ENCODE results near the gene HNRNPA0. TPM values are rescaled to one million over a fixed set of nuclear protein-coding genes. Genes with fewer than 3 reads are reported as not detected.

HNRNPA0 gene
- total RNA-seq, 1 donor from 2014 or later = 28.6 TPM

DNA sequence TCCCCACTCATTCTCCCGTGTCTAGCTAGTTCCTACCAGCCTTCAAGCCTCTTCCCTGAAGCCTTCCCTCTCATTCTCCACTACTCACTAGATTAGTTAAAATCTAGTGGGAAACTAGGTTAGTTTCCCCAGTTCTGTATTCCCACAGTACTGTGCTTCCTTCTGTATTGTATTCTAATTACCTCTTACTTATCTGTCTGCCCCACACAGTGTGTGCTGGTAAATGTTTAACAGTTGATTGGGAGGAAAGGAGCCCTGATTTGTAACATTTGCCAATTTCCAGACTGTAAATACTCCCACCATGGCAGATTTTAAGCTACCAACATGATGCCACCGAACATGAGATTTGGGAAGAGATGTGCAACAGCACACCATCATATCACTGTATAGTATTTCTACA, 26.5 kb downstream of the HNRNPA0 start:
- DNase-seq (ENCODE audit: low spot score) = no peak

DNA sequence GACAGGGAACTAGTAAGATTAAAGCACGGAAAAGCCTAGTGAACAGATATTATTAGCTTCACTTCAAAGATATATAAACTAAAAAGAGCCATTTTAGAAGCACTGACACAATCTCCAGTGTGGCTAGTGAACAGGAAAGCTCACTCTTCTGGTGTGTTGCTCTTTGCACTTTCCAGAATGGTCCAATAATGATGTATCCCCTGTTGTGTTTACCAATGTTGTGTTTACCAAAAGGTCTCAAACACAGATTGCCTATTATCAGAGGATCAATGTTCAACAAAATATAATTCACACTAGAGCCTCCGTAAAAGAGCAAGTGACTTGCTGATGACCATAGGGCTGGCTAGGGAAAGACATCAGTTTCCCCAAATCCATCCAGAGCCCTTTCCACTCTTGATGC, 29.9 kb downstream of the HNRNPA0 start:
- DNase-seq (ENCODE audit: low spot score) = no peak

GRCh38 chr5:137718611-137719010, 35.6 kb downstream of the HNRNPA0 start:
- DNase-seq (ENCODE audit: low spot score) = no peak

- no peak for DNase-seq (ENCODE audit: low spot score)
Measured at GRCh38 chr5:137716337-137716736, 37.8 kb downstream of the HNRNPA0 start.

DNA sequence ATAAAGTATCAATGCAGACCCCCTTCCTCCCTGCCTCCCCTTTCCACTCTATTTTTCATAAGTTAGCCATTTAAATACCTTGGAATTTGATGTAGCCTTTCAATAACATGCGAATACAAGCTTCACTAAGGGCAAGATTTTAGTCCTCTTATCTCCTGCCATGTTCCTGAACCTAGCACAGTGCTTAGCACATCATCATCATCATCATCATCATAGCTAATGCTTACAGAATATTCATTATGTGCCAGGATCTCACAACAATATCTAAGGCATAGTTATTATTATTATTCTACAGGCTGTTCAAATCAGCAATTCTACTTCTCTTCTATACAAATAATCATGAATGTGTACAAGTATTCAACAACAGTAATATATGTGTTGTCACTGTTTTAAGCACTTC, 38.7 kb downstream of the HNRNPA0 start:
- DNase-seq (ENCODE audit: low spot score) = no peak

DNA sequence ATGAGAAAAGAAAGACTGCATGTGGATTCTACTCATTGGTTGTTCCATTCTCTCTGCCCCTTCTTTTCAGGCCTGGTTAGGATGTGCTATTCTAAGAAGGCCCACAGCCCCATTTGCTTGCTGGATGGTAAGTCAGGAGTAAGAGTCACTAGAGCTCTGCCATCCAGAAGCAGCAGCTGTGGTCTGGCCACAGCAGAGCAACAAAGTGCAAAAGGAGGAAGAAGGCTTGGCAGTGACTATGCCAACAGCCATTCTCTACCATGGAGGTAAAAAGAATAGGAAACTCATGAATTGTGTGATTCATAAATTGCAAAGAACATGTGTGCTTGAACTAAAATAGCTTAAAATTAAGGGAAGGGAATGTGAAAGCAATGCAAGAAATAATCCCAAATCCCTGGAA, 39.2 kb downstream of the HNRNPA0 start:
- no peak for DNase-seq (ENCODE audit: low spot score)

DNA sequence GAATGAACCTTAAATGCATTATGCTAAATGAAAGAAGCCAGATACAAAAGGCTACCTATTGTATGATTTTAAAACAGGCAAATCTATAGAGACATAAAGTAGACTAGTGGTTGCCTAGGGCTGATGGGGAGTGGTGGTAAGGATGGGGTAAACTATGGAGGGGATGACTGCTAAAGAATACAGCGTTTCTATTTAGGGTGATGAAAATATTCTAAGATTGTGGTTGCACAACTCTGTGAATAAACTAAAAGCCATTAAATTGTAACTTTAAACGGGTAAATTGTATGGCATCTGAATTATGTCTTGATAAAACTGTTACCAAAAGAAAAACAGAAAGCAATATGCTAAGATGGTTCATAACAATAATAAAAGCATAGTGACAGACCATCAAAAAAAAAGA, 39.7 kb downstream of the HNRNPA0 start:
- DNase-seq (ENCODE audit: low spot score) = no peak

DNA sequence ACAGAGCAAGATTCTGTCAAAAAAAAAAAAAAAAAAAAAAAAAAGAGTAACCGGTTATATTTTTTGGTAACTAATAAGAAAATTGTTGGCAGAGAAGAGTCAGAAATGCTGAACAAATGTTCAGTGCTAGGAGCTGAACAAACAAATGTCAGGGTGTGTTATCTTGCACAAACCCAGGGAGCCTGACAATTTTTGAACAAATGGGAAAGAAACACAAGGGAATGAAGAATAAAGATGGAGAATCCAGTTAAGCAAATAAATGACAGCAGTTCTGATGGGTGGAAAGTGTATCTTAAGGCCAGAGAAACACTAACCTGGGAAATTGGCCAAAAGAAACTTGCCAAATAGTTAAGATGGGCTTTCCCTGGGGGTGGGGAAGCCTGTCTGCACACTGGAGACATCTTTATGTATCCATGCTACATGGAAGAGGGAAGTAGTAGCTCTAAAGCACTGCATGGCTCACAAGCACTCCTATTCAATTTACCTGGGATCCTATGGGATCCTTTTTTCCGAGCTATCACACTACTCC, 42.0 kb downstream of the HNRNPA0 start:
- DNase-seq (ENCODE audit: low spot score) = no peak

- DNase-seq (ENCODE audit: low spot score) = no peak
Measured at GRCh38 chr5:137710086-137710485, 44.1 kb downstream of the HNRNPA0 start.

DNA sequence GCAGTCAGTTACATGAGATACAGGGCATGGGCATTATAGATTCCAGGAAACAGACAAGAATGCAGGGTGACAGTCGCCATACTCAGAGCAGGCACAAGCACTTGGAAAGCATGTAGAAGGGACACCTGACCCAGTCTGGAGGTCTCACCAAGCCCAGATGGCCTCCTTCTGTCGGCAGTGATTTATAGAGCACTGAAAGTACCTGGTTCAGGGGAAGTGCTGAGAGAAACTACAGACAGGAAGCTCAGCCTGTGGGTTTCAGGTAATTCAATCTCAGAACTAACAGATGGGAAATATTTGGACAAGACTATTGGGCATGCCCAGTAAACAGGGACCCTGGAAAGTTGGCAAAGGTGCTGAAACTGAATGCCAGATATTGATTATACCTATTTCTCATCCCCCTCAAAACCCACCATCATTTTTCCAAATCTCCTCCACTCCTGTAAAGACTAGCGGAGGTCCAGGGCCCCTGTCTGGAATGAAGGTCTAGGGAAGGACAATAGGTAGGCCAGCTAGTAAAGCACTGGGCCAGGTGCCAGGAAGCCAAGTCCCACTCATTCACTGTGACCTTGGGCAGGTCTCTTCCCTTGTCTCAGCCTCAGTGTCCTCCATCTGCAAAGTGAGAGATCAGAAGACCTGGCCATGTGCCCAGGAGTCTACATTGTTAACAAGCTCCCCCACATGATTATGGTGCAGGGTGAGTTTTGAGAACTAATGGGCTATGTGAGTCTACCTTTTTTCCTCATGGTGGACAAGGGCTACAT, 45.2 kb downstream of the HNRNPA0 start:
- no peak for DNase-seq (ENCODE audit: low spot score)

DNA sequence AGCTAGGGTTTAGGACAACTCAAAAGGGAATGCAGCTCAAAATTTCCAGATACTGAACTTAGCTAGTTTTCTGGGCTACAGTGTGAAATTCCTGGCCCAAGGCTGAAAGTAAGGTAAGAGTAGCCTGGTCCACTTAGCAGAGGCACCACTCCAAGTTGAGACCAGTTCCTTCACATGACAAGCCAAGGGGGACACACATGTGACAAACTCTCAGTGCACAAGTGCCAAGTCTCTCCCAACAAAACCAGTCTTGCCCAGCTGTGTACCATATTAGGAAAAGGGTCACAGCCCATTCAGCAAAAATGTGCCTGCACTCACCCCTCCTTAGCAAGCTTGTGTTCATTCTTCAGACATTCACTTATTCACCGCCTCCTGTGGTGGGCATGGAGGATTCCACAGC, 46.1 kb downstream of the HNRNPA0 start:
- DNase-seq (ENCODE audit: low spot score) = no peak

DNA sequence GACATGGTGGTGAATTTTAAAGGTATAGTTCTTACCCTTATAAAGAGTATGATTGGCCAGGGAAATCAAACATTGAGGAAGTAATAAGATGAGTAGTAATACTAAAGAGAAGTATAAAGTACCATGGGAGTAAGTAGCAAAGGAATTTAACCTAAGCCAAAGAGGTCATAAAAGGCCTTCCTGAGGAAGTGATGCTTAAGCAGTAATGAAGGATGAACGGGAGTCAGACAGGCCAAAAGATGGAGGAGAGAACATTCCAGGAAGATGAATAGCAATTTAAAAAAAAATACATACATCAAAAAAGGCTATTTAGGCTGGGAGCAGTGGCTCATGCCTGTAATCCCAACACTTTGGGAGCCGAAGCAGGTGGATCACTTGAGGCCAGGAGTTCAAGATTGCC, 47.3 kb downstream of the HNRNPA0 start:
- no peak for DNase-seq (ENCODE audit: low spot score)

DNA sequence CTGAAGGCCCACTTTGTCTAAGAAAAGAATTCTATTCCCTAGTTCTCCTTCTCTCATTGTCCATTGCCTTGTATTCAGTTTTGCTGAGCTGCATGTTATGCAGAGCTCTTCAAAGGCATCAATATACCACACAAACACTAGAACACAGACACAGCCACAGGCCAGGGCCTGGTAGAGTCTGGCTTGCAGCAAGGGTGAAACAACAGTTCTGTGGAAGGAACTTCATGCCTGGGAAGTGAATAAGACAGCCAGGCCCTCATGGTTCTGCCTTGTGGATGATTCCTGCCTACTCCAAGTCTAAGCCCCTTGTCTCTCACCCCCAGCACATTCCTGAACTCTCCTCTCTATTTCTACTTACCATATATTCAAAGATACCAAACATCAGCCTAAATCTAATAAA, 49.1 kb downstream of the HNRNPA0 start:
- DNase-seq (ENCODE audit: low spot score) = no peak

- DNase-seq (ENCODE audit: low spot score) = no peak
Measured at GRCh38 chr5:137703565-137703964, 50.6 kb downstream of the HNRNPA0 start.

DNA sequence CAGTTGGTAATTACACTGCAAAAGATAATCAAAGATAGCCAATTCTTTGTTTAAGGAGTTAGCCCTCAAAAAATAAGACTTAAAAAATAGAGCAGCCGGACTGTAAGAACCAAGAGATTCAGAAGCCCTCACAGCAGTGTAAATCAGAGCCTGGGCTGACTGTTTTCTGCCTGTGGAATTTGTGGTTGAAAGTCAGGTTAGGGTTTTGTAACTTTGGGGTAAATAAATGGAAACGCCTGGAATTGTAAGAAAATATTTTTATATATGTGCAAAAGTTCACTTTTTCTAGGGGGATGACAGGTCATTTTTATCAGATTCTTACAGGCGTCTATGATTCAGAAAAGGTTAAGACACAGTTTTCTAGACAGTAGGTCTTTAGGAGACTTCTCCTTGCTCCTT, 53.9 kb downstream of the HNRNPA0 start:
- DNase-seq (ENCODE audit: low spot score) = no peak

DNA sequence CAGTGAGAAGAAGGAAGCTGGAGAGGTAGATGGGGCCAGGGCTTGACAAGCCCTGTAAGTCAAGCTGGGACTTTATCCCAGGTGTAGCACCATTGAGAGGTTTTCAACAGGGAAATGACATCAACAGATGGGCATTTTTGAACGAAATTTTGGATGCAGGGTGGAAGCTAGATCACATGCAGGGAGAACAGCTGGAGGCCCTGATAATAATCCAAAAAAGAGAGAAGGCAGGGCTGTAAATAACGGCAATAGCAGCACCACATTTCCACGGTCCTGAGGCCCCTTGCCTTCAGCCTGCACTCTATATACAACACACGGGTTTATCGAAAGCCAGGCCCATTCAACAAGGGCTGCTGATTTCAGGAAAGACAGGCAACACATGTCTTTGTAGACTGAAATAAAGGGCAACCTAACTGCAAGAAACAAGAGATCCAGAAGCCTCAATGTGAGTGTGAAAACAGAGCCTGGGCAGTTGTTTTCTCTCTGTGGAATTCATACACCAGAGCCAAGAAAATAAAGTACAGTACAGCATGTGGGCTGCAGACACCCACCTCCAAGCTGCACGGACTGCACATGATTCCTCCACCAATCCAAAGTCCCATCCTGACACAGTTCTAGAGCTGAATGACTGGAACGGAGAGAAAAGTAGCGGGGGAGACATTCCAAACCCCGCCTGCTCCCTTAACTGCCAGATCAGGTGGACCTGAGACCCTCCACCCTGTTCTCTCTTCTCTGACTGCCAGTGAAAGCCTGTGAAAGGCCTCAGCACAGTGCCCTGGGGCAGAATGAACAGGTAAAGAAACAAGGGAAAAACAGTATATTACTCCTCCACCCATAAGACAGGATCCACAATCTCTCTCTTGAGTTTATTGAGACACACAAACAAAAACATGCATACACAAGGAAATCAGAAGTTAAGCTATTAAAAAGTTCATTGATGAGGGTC, 54.6 kb downstream of the HNRNPA0 start:
- peak; percentile 18 for DNase-seq (ENCODE audit: low spot score)

DNA sequence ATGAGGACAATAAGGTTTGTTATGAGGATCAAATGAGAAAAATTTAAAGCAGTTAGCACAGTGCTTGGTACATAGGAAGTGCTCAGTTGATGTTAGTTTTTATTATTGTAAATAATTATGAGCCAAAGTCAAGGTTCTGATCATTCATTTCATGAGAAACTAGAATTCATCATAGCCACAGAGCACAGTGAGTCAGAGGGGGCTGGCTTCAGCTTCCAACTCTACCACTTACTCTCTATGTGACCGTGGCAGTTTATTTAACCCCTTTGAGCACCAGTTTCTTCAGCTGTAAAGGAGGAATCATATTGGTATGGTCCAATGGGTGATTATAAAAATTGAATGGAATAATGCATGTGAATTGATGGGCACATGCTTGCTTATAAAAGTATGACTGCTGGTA, 57.7 kb downstream of the HNRNPA0 start:
- DNase-seq (ENCODE audit: low spot score) = no peak

DNA sequence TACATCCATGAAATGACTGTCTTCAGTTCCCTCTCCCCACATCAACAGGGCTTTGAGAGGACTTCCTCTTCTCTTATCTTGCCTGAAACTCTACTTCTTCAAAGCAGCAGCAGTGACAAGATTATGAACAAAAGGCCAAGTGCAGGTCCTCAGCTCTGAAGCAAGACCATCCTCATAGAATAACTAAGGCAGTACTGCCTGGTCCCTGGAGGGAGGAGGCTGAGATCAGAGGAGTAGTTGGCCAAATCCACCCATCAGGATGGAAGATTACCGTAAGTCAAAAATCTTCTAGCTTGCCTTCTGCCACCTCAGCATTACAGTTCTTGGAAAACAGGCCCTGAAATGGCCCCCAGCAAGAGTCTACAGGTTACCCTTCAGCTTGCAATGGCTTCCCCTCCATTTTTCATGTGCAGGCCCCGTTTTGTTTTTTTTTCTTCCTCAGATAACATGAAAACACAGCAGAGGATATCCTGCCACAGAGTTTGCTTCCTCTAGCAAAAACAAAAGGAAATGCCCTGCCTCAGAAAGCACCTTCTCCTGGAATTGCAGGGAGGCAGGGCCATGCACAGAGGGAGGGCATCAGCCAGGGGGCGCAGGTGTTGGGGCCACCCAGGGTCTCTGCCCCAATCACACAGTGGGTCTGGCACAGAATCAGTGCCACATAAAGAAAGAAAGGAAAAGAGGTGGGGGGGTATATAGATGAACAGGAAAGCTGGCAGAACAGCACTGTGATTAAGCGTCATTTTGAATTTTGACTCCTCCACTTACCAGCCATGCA, 58.3 kb downstream of the HNRNPA0 start:
- peak; percentile 15 for DNase-seq (ENCODE audit: low spot score)
